DND-41 (cell line): Measurements from ENCODE around the gene BRAP.

ENCODE experiments used
- ATAC-seq: fragments of 200-7000 bp; cut with Tn5 transposase; 3 replicates; pipeline ENCODE4 v1.9.1; 2021; ENCODE audit warnings: low read depth; ENCODE audit not compliant: insufficient read depth
- DNase-seq: peaks from one replicate; pipeline ENCODE4 v3.0.0-alpha.2; 2020
- H2AFZ ChIP-seq: 2 replicates; pipeline ENCODE4 v1.6.0; 2012; ENCODE audit warnings: low read depth, low read length
- H3K27ac ChIP-seq: 2 replicates; pipeline ENCODE4 v1.5.1; 2012; ENCODE audit warnings: low read length, inconsistent platforms
- H3K27me3 ChIP-seq: fragments of 200-600 bp; sonication (generic); 2 replicates; pipeline ENCODE4 v1.6.0; 2012; ENCODE audit warnings: low read length, mild to moderate bottlenecking, inconsistent platforms; ENCODE audit not compliant: insufficient read depth, poor library complexity
- H3K36me3 ChIP-seq: 2 replicates; pipeline ENCODE4 v1.5.1; 2012; ENCODE audit warnings: low read length, inconsistent platforms; ENCODE audit not compliant: insufficient read depth
- H3K4me1 ChIP-seq: 2 replicates; pipeline ENCODE4 v1.5.1; 2012; ENCODE audit warnings: mild to moderate bottlenecking, low read length; ENCODE audit not compliant: insufficient read depth
- H3K4me2 ChIP-seq: 2 replicates; pipeline ENCODE4 v1.6.0; 2012; ENCODE audit warnings: mild to moderate bottlenecking, moderate library complexity, low read length, inconsistent platforms; ENCODE audit not compliant: insufficient read depth
- H3K4me3 ChIP-seq, 2 experiments: fragments of 200-600 bp in 1 of 2; shearing (Covaris generic) in 1 of 2; 2 replicates each; pipeline ENCODE4 v1.5.1; 2012 to 2016; ENCODE audit warnings: inconsistent platforms in 2 of 2, low read length in 2 of 2, mild to moderate bottlenecking in 2 of 2, low read depth in 1 of 2, moderate library complexity in 1 of 2
- H3K79me2 ChIP-seq: 2 replicates; pipeline ENCODE4 v1.6.0; 2012; ENCODE audit warnings: low read length, inconsistent platforms; ENCODE audit not compliant: insufficient read depth
- H3K9ac ChIP-seq: 2 replicates; pipeline ENCODE4 v1.6.0; 2012; ENCODE audit warnings: low read depth, mild to moderate bottlenecking, inconsistent platforms, low read length, moderate library complexity
- H3K9me3 ChIP-seq: 2 replicates; pipeline ENCODE4 v1.5.1; 2012; ENCODE audit warnings: low read length, moderate library complexity, mild to moderate bottlenecking, inconsistent platforms; ENCODE audit not compliant: insufficient read depth, severe bottlenecking
- H4K20me1 ChIP-seq: 2 replicates; pipeline ENCODE4 v1.6.0; 2012; ENCODE audit warnings: low read length; ENCODE audit not compliant: insufficient read depth
- CTCF ChIP-seq: IDR thresholded peaks from 2 replicates; pipeline ENCODE4 v1.5.1; 2012; ENCODE audit warnings: borderline replicate concordance, low read length, moderate library complexity, mild to moderate bottlenecking; ENCODE audit not compliant: poor library complexity, severe bottlenecking; ENCODE audit errors: extremely low read depth
- EZH2 ChIP-seq: IDR thresholded peaks from 3 replicates; pipeline ENCODE4 v1.6.1; 2012; ENCODE audit warnings: borderline replicate concordance, low read depth, mild to moderate bottlenecking, moderate library complexity, low read length, inconsistent platforms; ENCODE audit not compliant: severe bottlenecking

BRAP gene

GRCh38 chr12:111636209-111636945 lies 49.4 kb downstream of the BRAP start:
- H3K4me1 ChIP-seq, result no peaks in the 10 kb centered on the region
- no peak overlapping the region for H2AFZ ChIP-seq
- no peak overlapping the region for H3K4me3 ChIP-seq
- TF ChIP-seq EZH2, result no peak
- no peak for TF ChIP-seq CTCF
- H3K9me3 ChIP-seq, result no peaks in the 10 kb centered on the region
- no peaks in the 10 kb centered on the region for H3K79me2 ChIP-seq
- ATAC-seq (no peak), DNase-seq (no peak)
- H3K36me3 ChIP-seq, result peaks cover 10% of the 10 kb centered on the region
- H3K9ac ChIP-seq, result no peak overlapping the region
- no peak overlapping the region for H3K27ac ChIP-seq
- no peaks in the 10 kb centered on the region for H3K27me3 ChIP-seq
- H3K4me2 ChIP-seq, result no peak overlapping the region
- H4K20me1 ChIP-seq, result no peaks in the 10 kb centered on the region

- DNase-seq (no peak), ATAC-seq (no peak)
- no peak overlapping the region for H2AFZ ChIP-seq
- H3K27ac ChIP-seq, result no peak overlapping the region
- H3K4me2 ChIP-seq, result no peak overlapping the region
- no peaks in the 10 kb centered on the region for H4K20me1 ChIP-seq
- H3K4me3 ChIP-seq, result no peak overlapping the region
- H3K9ac ChIP-seq, result no peak overlapping the region
- peaks cover 4% of the 10 kb centered on the region for H3K36me3 ChIP-seq
- no peaks in the 10 kb centered on the region for H3K27me3 ChIP-seq
- no peaks in the 10 kb centered on the region for H3K79me2 ChIP-seq
- H3K9me3 ChIP-seq, result no peaks in the 10 kb centered on the region
- H3K4me1 ChIP-seq, result no peaks in the 10 kb centered on the region
- TF ChIP-seq CTCF (no peak), EZH2 (no peak)
Observed at GRCh38 chr12:111635524-111635923, 50.2 kb downstream of the BRAP start.

GRCh38 chr12:111628505-111629260 lies 57.1 kb downstream of the BRAP start:
- Histone ChIP-seq H3K36me3 (no peaks in the 10 kb centered on the region), H2AFZ (no peak overlapping the region), H3K27ac (no peak overlapping the region), H4K20me1 (no peaks in the 10 kb centered on the region), H3K79me2 (no peaks in the 10 kb centered on the region), H3K27me3 (no peaks in the 10 kb centered on the region), H3K4me2 (no peak overlapping the region), H3K4me3 (no peak overlapping the region), H3K9ac (no peak overlapping the region), H3K9me3 (no peaks in the 10 kb centered on the region), H3K4me1 (no peaks in the 10 kb centered on the region)
- TF ChIP-seq EZH2 (no peak), CTCF (no peak)
- no peak for DNase-seq
- ATAC-seq, result no peak
